ENCODE measurements around the gene PPP1R12B. TPM values are rescaled to one million over a fixed set of nuclear protein-coding genes. Genes with fewer than 3 reads are reported as not detected.
"Not testable (repeated sequence)": the region's sequence is repeated elsewhere in the genome, so short reads cannot be mapped to it uniquely, and the experiment has no call there.

The PPP1R12B gene
- total RNA-seq, 1 experiment from 2014 or later: 13.1 TPM

GRCh38 chr1:202550088-202550487, 201.6 kb downstream of the PPP1R12B start:
- intact Hi-C loops (cut with micrococcal nuclease; ENCODE audit: unreplicated experiment); H3K9me3 ChIP-seq (ENCODE audit: control insufficient read depth, insufficient read depth, low read depth, low read length); ATAC-seq; H3K4me3 ChIP-seq (ENCODE audit: low read depth in 2 of 2, low read length in 2 of 2); in situ Hi-C loops (cut with HindIII; ENCODE audit: low pct_unique_long_range_greater_than_20kb, low sequenced_read_pairs); H3K27me3 ChIP-seq (ENCODE audit: control insufficient read depth, insufficient read depth, low read length); H3K4me1 ChIP-seq (ENCODE audit: control insufficient read depth, insufficient read depth, low read length); H3K27ac ChIP-seq (ENCODE audit: low read length); CTCF ChIA-PET; H3K36me3 ChIP-seq (ENCODE audit: control insufficient read depth, insufficient read depth, low read length); DNase-seq (ENCODE audit: low read depth, low spot score); POLR2A ChIA-PET; BruUV-seq (replicated peaks): not testable (repeated sequence)

GRCh38 chr1:202551683-202552082, 203.2 kb downstream of the PPP1R12B start:
- intact Hi-C loops (cut with micrococcal nuclease; ENCODE audit: unreplicated experiment) (no loop called here), in situ Hi-C loops (cut with HindIII; ENCODE audit: low pct_unique_long_range_greater_than_20kb, low sequenced_read_pairs) (no loop called here)
- Histone ChIP-seq H3K27ac (ENCODE audit: low read length) (no peak overlapping the region), H3K36me3 (ENCODE audit: control insufficient read depth, insufficient read depth, low read length) (no peaks in the 10 kb centered on the region), H3K4me3 (ENCODE audit: low read depth in 2 of 2, low read length in 2 of 2) (no peak overlapping the region), H3K4me1 (ENCODE audit: control insufficient read depth, insufficient read depth, low read length) (no peaks in the 10 kb centered on the region; the same call in none of the 2 replicates), H3K27me3 (ENCODE audit: control insufficient read depth, insufficient read depth, low read length) (no peaks in the 10 kb centered on the region), H3K9me3 (ENCODE audit: control insufficient read depth, insufficient read depth, low read depth, low read length) (no peaks in the 10 kb centered on the region)
- BruUV-seq (replicated peaks): no TSS peak
- CTCF ChIA-PET: no interaction called here
- POLR2A ChIA-PET: no interaction called here
- ATAC-seq (no peak), DNase-seq (ENCODE audit: low read depth, low spot score) (no peak)
- TF ChIP-seq SIN3A (IDR thresholded peaks at IDR 0.05; ENCODE audit: borderline replicate concordance, insufficient read depth, low read depth, low read length): no peak
- no peak for TF ChIP-seq CTCF (IDR thresholded peaks at IDR 0.05)
- TF ChIP-seq REST (IDR thresholded peaks at IDR 0.05; ENCODE audit: insufficient read depth in 1 of 2, low read depth in 2 of 2, low read length in 1 of 2): no peak
- no peak for TF ChIP-seq POLR2AphosphoS5 (IDR thresholded peaks at IDR 0.05; ENCODE audit: low read depth, low read length)

GRCh38 chr1:202552615-202553014, 204.1 kb downstream of the PPP1R12B start:
- H3K36me3 ChIP-seq (ENCODE audit: control insufficient read depth, insufficient read depth, low read length); intact Hi-C loops (cut with micrococcal nuclease; ENCODE audit: unreplicated experiment); ATAC-seq; DNase-seq (ENCODE audit: low read depth, low spot score); H3K4me1 ChIP-seq (ENCODE audit: control insufficient read depth, insufficient read depth, low read length); in situ Hi-C loops (cut with HindIII; ENCODE audit: low pct_unique_long_range_greater_than_20kb, low sequenced_read_pairs); H3K9me3 ChIP-seq (ENCODE audit: control insufficient read depth, insufficient read depth, low read depth, low read length); BruUV-seq (replicated peaks); POLR2A ChIA-PET; H3K27ac ChIP-seq (ENCODE audit: low read length); H3K27me3 ChIP-seq (ENCODE audit: control insufficient read depth, insufficient read depth, low read length); CTCF ChIA-PET; H3K4me3 ChIP-seq (ENCODE audit: low read depth in 2 of 2, low read length in 2 of 2): not testable (repeated sequence)

GRCh38 chr1:202553078-202553477, 204.6 kb downstream of the PPP1R12B start:
- H3K36me3 ChIP-seq (ENCODE audit: control insufficient read depth, insufficient read depth, low read length); BruUV-seq (replicated peaks); H3K9me3 ChIP-seq (ENCODE audit: control insufficient read depth, insufficient read depth, low read depth, low read length); in situ Hi-C loops (cut with HindIII; ENCODE audit: low pct_unique_long_range_greater_than_20kb, low sequenced_read_pairs); H3K27me3 ChIP-seq (ENCODE audit: control insufficient read depth, insufficient read depth, low read length); H3K27ac ChIP-seq (ENCODE audit: low read length); CTCF ChIA-PET; ATAC-seq; DNase-seq (ENCODE audit: low read depth, low spot score); intact Hi-C loops (cut with micrococcal nuclease; ENCODE audit: unreplicated experiment); POLR2A ChIA-PET; H3K4me1 ChIP-seq (ENCODE audit: control insufficient read depth, insufficient read depth, low read length); H3K4me3 ChIP-seq (ENCODE audit: low read depth in 2 of 2, low read length in 2 of 2): not testable (repeated sequence)

Measured in Panc1 (cell line).